ENCODE results near the gene THAP10.

- no peak for TF ChIP-seq POLR2AphosphoS5 (IDR thresholded peaks at IDR 0.05; ENCODE audit: low read depth)
- TF ChIP-seq CTCF (IDR thresholded peaks at IDR 0.05; ENCODE audit: insufficient read depth, low read length), result no peak
- no peak for TF ChIP-seq GABPA (IDR thresholded peaks at IDR 0.05; ENCODE audit: low read depth)
- TF ChIP-seq REST (IDR thresholded peaks at IDR 0.05; ENCODE audit: insufficient replicate concordance, low read depth), result no peak
Observed at GRCh38 chr15:70869346-70869745, 22.9 kb downstream of the THAP10 start.
